HG02970 (cell line): ENCODE data around the gene SERP2.

Experiments used
- ATAC-seq: cut with Tn5 transposase; IDR thresholded peaks from one replicate; pipeline ENCODE4 v1.9.1; 2021; ENCODE audit warnings: mild to moderate bottlenecking, moderate library complexity, moderate number of reproducible peaks; ENCODE audit not compliant: unreplicated experiment, low FRiP score

Gene SERP2

GRCh38 chr13:44431150-44431549, 57.5 kb downstream of the SERP2 start:
- ATAC-seq, result no peak

- ATAC-seq, result no peak
These were observed 59.0 kb downstream of the SERP2 start for GRCh38 chr13:44432650-44433049.

DNA sequence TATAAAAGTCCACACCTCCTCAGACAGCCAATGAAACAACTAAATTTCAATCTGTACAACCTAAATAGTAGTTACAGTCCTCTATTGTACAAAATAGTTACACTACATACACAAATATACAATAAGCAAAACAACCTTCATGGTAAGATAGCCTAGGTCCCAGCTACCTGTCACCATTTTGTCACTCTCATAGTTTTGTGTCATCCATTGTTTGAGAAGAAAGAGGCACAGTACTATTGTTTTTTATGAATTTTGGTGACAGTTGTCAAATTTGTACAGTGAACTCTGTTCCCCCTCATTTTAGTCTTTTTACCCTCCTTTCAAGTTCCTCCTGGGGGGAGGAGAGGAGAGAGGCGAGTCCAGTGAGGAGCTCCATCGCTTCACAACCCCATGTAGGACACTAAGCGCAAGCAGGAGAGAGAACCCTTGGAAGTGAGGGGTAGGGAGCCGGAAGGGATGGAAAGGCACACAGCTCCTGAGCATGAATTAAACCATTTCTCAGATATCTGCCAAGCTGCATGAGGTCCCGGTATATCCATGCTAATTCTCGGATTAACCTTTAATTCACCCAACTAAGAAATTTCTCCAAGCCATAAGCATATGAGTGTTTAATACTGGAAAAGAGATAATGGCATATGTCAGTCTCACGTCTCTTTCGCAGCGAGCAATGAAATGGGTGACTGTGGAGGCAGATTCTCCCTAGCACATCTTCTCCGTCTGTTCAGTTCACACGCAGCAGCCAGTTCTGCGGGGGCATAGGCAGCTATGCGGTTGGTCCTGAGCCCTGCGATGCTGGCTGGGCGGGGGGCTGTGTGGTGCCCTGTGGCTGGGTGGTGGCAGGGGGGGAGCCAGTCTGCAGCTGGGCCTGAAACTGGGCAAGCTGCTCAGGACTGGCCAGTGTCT, 60.5 kb downstream of the SERP2 start:
- no peak for ATAC-seq

- no peak for ATAC-seq
These were observed 61.1 kb downstream of the SERP2 start for GRCh38 chr13:44434766-44435141.

- ATAC-seq, result peak; percentile 55
These were observed 61.7 kb downstream of the SERP2 start for GRCh38 chr13:44435142-44435918.

- ATAC-seq, result no peak
These were observed 62.4 kb downstream of the SERP2 start for GRCh38 chr13:44435919-44436510.

GRCh38 chr13:44436589-44437337, 63.1 kb downstream of the SERP2 start:
- no peak for ATAC-seq

GRCh38 chr13:44437356-44438233, 64.0 kb downstream of the SERP2 start:
- ATAC-seq, result no peak

- no peak for ATAC-seq
These were observed 64.6 kb downstream of the SERP2 start for GRCh38 chr13:44438234-44438579.

- no peak for ATAC-seq
These were observed 65.9 kb downstream of the SERP2 start for GRCh38 chr13:44439452-44440024.

- ATAC-seq, result no peak
These were observed 66.5 kb downstream of the SERP2 start for GRCh38 chr13:44440046-44440608.
